GM12878 (cell line): Measurements from ENCODE around the gene TPPP3. TPM values are rescaled to one million over a fixed set of nuclear protein-coding genes. Genes with fewer than 3 reads are reported as not detected.

Experiments
- ATAC-seq: fragments of 200-7000 bp; cut with Tn5 transposase; 3 replicates; pipeline ENCODE4 v1.9.1; 2020; ENCODE audit warnings: mild to moderate bottlenecking, moderate library complexity
- BruUV-seq: library from RNA; stranded (reverse); fragments of 400-500 nt; replicated peaks from 2 replicates; lab custom pipeline; 2021; lab: Mats Ljungman, UMichigan
- CTCF ChIA-PET: fragments of 300-600 bp; sonication (Branson Sonifier 250); formaldehyde crosslinking; extraction: SDS; loops from one replicate; lab custom pipeline; 2021; ENCODE audit warnings: inconsistent platforms; lab: Yijun Ruan, JAX
- POLR2A ChIA-PET: fragments of 350-600 bp; formaldehyde crosslinking; extraction: SDS; loops from one replicate; lab custom pipeline; 2021; ENCODE audit warnings: inconsistent platforms; lab: Charles Lee
- RAD21 ChIA-PET: fragments of 300-600 bp; sonication (Branson Sonifier 250); formaldehyde crosslinking; loops from one replicate; lab custom pipeline; 2023; ENCODE audit warnings: antibody characterized with exemption; ENCODE audit not compliant: unreplicated experiment; lab: Charles Lee
- SMC1A ChIA-PET: fragments of 300-600 bp; sonication (Branson Sonifier 250); formaldehyde crosslinking; loops from one replicate; lab custom pipeline; 2023; ENCODE audit not compliant: unreplicated experiment, uncharacterized antibody; lab: Charles Lee
- DNase-seq: peaks from one replicate; pipeline ENCODE4 v3.0.0-alpha.2; 2011; ENCODE audit warnings: low read depth, low spot score
- FAIRE-seq: peaks from 3 replicates; lab custom pipeline; 2011; peaks lifted over from hg19 to GRCh38; lab: Jason Lieb, UNC
- H2AFZ ChIP-seq: 2 replicates; pipeline ENCODE4 v1.6.0; 2011; ENCODE audit warnings: low read depth, low read length, control low read depth; ENCODE audit not compliant: control insufficient read depth
- H3K27ac ChIP-seq: 2 replicates; pipeline ENCODE4 v1.5.1; 2011; ENCODE audit warnings: control low read depth; ENCODE audit not compliant: control insufficient read depth, insufficient read depth
- H3K27me3 ChIP-seq, 2 experiments: replicated peaks in 1 of 2; 2 replicates each; pipeline versions ENCODE4 v1.6.0 to v1.6.1; 2011; ENCODE audit warnings: low read length in 1 of 2; ENCODE audit not compliant: control insufficient read depth in 2 of 2, insufficient read depth in 2 of 2
- H3K36me3 ChIP-seq, 2 experiments: 2 replicates each; pipeline ENCODE4 v1.5.1; 2011; ENCODE audit warnings: low read length in 1 of 2; ENCODE audit not compliant: control insufficient read depth in 2 of 2, insufficient read depth in 2 of 2
- H3K4me1 ChIP-seq: 2 replicates; pipeline ENCODE4 v1.6.1; 2011; ENCODE audit warnings: mild to moderate bottlenecking, low read length, moderate library complexity, mixed read lengths; ENCODE audit not compliant: control insufficient read depth, insufficient read depth
- H3K4me2 ChIP-seq: 2 replicates; pipeline ENCODE4 v1.6.0; 2011; ENCODE audit warnings: control low read depth; ENCODE audit not compliant: control insufficient read depth, insufficient read depth
- H3K4me3 ChIP-seq: fragments of 200-600 bp; sonication (generic); 2 replicates; pipeline ENCODE4 v1.5.1; 2016
- H3K79me2 ChIP-seq: 2 replicates; pipeline ENCODE4 v1.6.0; 2011; ENCODE audit warnings: low read length; ENCODE audit not compliant: control insufficient read depth, insufficient read depth
- H3K9ac ChIP-seq: 2 replicates; pipeline ENCODE4 v1.8.0; 2011; ENCODE audit warnings: low read length, control low read depth, mixed read lengths; ENCODE audit not compliant: control insufficient read depth, insufficient read depth
- H3K9me3 ChIP-seq: replicated peaks from 3 replicates; pipeline ENCODE4 v1.5.1; 2011; ENCODE audit warnings: mild to moderate bottlenecking, low read length; ENCODE audit not compliant: control insufficient read depth, insufficient read depth
- H4K20me1 ChIP-seq: 2 replicates; pipeline ENCODE4 v1.6.0; 2011; ENCODE audit not compliant: control insufficient read depth, insufficient read depth
- CUX1 ChIP-seq: IDR thresholded peaks from 2 replicates; pipeline ENCODE4 v1.6.1; 2012; ENCODE audit warnings: improper control_type of control experiment, low read depth, low read length; ENCODE audit not compliant: insufficient replicate concordance
- ESRRA ChIP-seq: IDR thresholded peaks from 2 replicates; pipeline ENCODE4 v1.6.1; 2012; ENCODE audit warnings: mild to moderate bottlenecking, low read length, improper control_type of control experiment
- HDAC2 ChIP-seq: fragments of 200-600 bp; sonication (generic); IDR thresholded peaks from 2 replicates; pipeline ENCODE4 v1.6.1; 2017
- IRF5 ChIP-seq: fragments of 450-650 bp; IDR thresholded peaks from 2 replicates; pipeline ENCODE4 v1.6.1; 2017; ENCODE audit warnings: borderline replicate concordance
- RELA ChIP-seq: fragments of 450-650 bp; IDR thresholded peaks from 2 replicates; pipeline ENCODE4 v1.8.0; 2014; ENCODE audit warnings: borderline replicate concordance; ENCODE audit not compliant: partially characterized antibody
- SIN3A ChIP-seq: IDR thresholded peaks from 2 replicates; pipeline ENCODE4 v1.6.1; 2012; ENCODE audit warnings: low read depth, low read length, improper control_type of control experiment
- ZNF274 ChIP-seq: IDR thresholded peaks from one replicate; pipeline ENCODE4 v1.8.0; 2011; ENCODE audit not compliant: insufficient read length, insufficient read depth
- WGBS: methylation state at CpG from one replicate; pipeline ENCODE4 v1.1.6; 2016; ENCODE audit warnings: low lambda C conversion rate; ENCODE audit not compliant: insufficient replicate concordance, insufficient coverage; ENCODE audit errors: missing lambda C conversion rate; 5-methylcytosine and 5-hydroxymethylcytosine counted together
- in situ Hi-C: fragments of 300-500 bp; cut with MboI; formaldehyde crosslinking; loops from 9 replicates; pipeline ENCODE4 v1.14.3; 2018; ENCODE audit warnings: mixed read lengths
- intact Hi-C: fragments of 100-400 bp; cut with micrococcal nuclease; formaldehyde crosslinking; loops from one replicate; pipeline ENCODE4 v1.14.2; 2022; ENCODE audit not compliant: unreplicated experiment
- polyA plus RNA-seq, 11 experiments: library from polyadenylated mRNA; depleted of rRNA in 4 of 11; unstranded in 6 of 11; stranded (reverse) in 5 of 11; fragments of >200 nt; fragmentation: Nextera tagmentation in 4 of 11; fragmentation: Illumina TruSeq in 1 of 11; extraction: Ambion mirVana in 4 of 11; extraction: Trizol in 1 of 11; gene quantifications; 1 replicate in 1 of 11; 2 replicates in 10 of 11; pipeline versions ENCODE4 v1.2.1 to v1.2.3, GENCODE V29; 2011 to 2016; ENCODE audit warnings: inconsistent platforms in 2 of 11, missing spikeins in 2 of 11, low read depth in 1 of 11
- total RNA-seq, 4 experiments: library from RNA; depleted of rRNA in 3 of 4; stranded (reverse); fragments of >200 nt in 3 of 4; fragmentation: Illumina TruSeq in 1 of 4; extraction: Trizol in 1 of 4; gene quantifications; 2 replicates each; pipeline versions ENCODE4 v1.2.1 to v1.2.3, GENCODE V29; 2013 to 2021

The TPPP3 gene
- total and polyA plus RNA-seq, 10 of the 15 experiments (the other 5 are each of a cell fraction or from before 2014, with no cell fraction given), result 0.14 TPM; not detected in 9

DNA sequence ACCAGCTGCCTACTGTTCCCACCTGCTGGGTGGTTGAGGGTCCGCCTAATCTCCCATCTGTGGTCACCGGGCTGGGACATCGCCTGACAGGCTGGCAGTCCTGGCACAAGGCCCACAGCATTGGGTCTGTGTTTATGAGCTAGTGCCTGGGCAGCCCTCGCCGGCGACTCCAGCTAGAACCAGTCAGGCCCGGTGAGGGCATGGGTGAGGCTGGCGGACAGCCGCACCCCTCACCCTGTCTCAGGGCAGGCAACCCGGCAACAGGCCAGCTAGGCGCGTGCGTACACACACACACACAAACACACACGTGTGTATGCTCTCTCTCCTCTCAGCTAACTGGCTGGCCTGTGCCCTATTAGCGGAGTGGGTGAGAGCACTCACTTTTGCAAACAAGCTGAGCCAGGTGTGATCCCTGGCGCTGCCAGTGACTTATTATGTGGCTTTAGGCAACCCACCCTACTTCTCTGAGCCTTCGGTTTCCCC lies 48.0 kb upstream of the TPPP3 start:
- no peak overlapping the region for H2AFZ ChIP-seq
- RAD21 ChIA-PET, result no interaction called here
- peaks cover 4 to 21% of the 10 kb centered on the region in 2 experiments for H3K36me3 ChIP-seq
- no peak overlapping the region for H3K9ac ChIP-seq
- H3K9me3 ChIP-seq, result no peaks in the 10 kb centered on the region
- SMC1A ChIA-PET, result no interaction called here
- H3K27me3 ChIP-seq, result no peaks in the 10 kb centered on the region
- CTCF ChIA-PET, result interaction anchor here (1.0 to 7.7 kb wide), 2 partner anchors 15 to 25 kb away, joined by 3 to 84 read pairs; partner anchors contain the start of gene ZDHHC1
- POLR2A ChIA-PET, result no interaction called here
- no TSS peak for BruUV-seq
- H3K27ac ChIP-seq, result no peak overlapping the region
- intact Hi-C loops, result no loop called here
- TF ChIP-seq HDAC2 (no peak), ESRRA (no peak), RELA (no peak), ZNF274 (no peak), IRF5 (no peak), CUX1 (no peak), SIN3A (no peak)
- TF ChIP-seq, all 136 proteins: peak for 0
- 0 out of 2 replicates have a peak, but pooled peaks cover 4% of the 10 kb centered on the region for H4K20me1 ChIP-seq
- FAIRE-seq (no peak), DNase-seq (no peak), ATAC-seq (no peak)
- H3K4me3 ChIP-seq, result no peak overlapping the region
- H3K4me1 ChIP-seq, result peaks cover 10% of the 10 kb centered on the region
- H3K79me2 ChIP-seq, result no peaks in the 10 kb centered on the region
- 94% methylated on average over 17 of the region's 17 CpGs for WGBS
- in situ Hi-C loops, result no loop called here
- H3K4me2 ChIP-seq, result no peak overlapping the region
